Activated T-cell treated with anti-CD3 and anti-CD28 coated beads for 48 hours (primary cell): ENCODE data around the gene MTHFD2L.
A peak's percentile ranks its signal among the peaks of the same experiment; 100 is the strongest.
"Not testable (repeated sequence)": the region's sequence is repeated elsewhere in the genome, so short reads cannot be mapped to it uniquely, and the experiment has no call there.

Experiments
- DNase-seq: peaks from one replicate; pipeline ENCODE4 v3.0.0-alpha.2; 2020; ENCODE audit warnings: low read depth

Gene MTHFD2L

GRCh38 chr4:74157561-74158465, at the start of gene MTHFD2L:
Gene MTHFD2L (plus strand): TSS chr4:74158118. CDS start chr4:74158139, 21 bp downstream.
- peak; percentile 82 for DNase-seq

- DNase-seq = no peak
Measured at GRCh38 chr4:74108457-74109115, 49.3 kb upstream of the MTHFD2L start.

- DNase-seq = no peak
Measured at GRCh38 chr4:74109116-74109869, 48.6 kb upstream of the MTHFD2L start.

DNA sequence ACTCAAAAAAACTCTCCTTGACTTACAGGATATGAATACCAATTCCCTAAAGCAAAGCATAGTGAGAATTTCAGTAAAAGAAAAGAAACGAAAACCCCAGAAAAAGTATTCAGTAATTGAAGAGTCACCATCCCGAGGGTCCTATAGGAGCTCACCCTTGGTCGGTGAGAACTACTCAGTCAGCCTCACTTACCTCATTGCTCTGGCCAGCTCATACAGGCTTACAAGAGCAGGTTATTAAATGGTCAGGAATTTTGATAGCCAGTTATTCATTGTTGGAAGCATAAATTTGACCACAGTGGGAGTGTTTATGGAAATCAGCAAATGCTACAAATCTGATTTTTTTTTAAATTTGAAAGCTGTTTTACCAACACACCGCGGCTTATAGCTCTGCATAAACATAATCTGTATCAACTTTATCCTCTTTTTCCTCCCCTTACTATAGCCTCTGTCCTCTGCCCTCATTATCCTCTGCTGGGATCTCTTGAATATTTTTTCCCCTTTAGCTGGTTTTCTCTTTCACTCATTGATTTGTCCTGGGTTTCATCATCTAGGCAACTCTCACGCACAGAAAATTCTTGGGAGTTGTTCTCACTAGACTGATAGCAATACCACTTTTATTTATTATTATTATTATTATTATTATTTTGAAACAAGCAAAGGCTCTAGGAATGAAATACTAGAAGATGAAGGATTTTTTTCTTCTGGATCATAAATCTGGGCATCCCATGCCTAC, 47.9 kb upstream of the MTHFD2L start:
- no peak for DNase-seq

- no peak for DNase-seq
Measured at GRCh38 chr4:74110670-74111069, 47.2 kb upstream of the MTHFD2L start.

GRCh38 chr4:74111306-74111975, 46.5 kb upstream of the MTHFD2L start:
- no peak for DNase-seq

GRCh38 chr4:74111990-74112389, 45.9 kb upstream of the MTHFD2L start:
- DNase-seq = no peak

GRCh38 chr4:74112399-74113105, 45.4 kb upstream of the MTHFD2L start:
- no peak for DNase-seq

- no peak for DNase-seq
Measured at GRCh38 chr4:74114234-74114633, 43.7 kb upstream of the MTHFD2L start.

DNA sequence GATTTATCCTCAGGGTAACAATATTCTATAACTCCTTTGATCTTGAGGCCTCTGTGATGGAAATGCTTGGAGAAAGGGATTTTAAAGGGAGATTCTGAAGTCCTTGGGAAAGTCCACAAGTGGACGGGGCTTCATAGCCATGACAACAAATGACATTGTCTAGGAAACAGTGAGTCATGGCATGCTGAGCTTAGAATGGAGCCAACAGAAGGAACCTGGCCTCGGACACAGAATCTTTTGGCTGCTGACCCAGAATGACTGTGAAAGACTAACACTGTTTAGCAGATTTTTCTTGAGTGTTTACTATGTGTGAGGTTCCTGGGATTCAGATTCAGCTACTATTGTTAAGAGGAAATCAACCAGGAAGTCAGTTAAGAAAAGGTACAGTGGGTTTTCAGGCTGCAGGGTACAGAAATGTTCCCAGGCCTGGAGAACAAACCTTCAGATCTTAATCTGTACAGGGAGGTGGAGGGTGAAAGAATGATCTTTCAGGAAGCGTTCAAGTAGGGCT, 40.8 kb upstream of the MTHFD2L start:
- no peak for DNase-seq

GRCh38 chr4:74118600-74119338, 39.1 kb upstream of the MTHFD2L start:
- no peak for DNase-seq

GRCh38 chr4:74120086-74120485, 37.8 kb upstream of the MTHFD2L start:
- no peak for DNase-seq

DNA sequence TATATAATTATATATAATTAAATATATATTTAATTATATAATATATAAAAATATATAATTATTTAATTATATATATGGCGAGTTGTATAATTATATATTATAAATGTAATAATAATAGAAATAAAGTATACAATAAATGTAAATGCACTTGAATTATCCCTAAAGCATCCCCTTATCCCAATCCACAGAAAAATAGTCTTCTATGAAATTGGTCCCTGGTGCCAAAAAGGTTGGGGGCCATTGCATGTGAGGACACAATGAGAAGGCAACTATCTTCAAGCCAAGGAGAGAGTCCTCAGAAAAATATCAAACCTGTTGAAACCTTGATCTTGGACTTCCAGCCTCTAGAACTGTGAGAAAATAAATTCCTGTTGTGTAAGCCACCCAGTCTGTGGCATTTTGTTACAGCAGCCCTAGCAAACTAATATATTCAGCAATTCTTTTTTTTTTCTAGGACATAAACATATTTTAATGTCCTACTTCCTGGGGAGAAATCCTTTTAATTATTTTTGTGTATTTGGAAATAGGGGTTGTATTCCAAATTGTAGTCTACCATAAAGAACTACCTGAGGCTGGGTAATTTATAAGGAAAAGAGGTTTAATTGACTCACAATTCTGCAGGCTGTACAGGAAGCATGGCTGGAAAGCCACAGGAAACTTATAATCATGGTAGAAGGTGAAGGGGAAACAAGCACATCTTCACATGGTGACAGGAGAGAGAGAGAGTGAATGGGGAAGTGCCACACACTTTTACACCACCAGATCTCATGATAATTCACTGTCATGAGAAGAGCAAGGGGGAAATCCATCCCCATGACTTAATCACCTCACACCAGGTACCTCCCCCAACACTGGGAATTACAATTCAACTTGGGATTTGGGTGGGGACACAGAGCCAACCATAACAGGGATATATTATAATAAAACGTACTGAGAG, 36.0 kb upstream of the MTHFD2L start:
- no peak for DNase-seq

DNA sequence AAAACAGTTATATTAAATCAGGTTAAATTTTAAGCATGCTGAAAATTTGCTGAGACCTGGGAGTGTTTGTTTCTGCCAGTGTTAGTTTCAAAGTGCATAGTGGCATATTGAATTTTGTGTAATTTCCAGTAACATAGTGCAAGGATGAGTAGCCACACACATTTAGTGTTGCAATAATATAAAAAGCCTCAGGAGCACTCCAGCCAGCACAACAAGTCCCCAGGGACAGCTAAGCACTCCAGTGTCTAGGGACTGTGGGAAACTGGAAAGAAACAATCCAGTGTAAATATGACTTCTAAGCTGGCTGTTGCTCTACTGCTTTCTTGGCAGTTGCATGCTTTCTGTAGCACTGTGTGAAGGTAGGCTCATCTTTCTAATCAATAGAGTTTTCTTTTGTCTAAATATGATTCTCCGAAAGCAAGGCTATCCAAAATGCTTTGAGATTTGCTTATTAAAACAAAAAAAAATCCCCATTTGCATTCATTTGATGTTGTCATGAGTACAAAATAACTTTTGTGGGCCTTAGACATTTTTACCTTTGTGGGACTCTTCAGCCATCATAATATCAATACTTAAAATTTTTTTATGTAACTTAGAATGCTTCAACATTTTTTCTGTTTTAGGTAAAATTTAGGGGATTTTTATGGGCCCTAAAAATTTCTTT, 34.7 kb upstream of the MTHFD2L start:
- DNase-seq = no peak

- DNase-seq = no peak
Measured at GRCh38 chr4:74125029-74125428, 32.9 kb upstream of the MTHFD2L start.

GRCh38 chr4:74127745-74128144, 30.2 kb upstream of the MTHFD2L start:
- no peak for DNase-seq

DNA sequence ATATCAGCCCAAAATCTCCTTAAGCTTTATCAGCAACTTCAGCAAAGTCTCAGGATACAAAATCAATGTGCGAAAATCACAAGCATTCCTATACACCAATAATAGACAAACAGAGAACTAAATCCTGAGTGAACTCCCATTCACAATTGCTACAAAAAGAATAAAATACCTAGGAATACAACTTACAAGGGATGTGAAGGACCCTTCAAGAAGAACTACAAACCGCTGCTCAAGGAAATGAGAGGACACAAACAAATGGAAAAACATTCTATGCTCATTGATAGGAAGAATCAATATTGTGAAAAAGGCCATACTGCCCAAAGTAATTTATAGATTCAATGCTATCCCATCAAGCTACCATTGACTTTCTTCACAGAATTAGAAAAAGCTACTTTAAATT, 27.1 kb upstream of the MTHFD2L start:
- not testable (repeated sequence) for DNase-seq

DNA sequence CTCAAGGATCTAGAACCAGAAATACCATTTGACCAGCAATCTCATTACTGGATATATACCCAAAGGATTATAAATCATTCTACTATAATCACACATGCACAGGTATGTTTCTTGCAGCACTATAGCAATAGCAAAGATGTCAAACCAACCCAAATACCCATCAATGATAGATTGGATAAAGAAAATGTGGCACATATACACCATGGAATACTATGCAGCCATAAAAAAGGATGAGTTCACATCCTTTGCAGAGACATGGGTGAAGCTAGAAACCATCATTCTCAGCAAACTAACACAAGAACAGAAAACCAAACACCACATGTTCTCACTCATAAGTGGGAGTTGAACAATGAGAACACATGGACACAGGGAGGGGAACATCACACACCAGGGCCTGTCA, 25.7 kb upstream of the MTHFD2L start:
- not testable (repeated sequence) for DNase-seq
